ENCODE data around the gene GJB4.

DNA sequence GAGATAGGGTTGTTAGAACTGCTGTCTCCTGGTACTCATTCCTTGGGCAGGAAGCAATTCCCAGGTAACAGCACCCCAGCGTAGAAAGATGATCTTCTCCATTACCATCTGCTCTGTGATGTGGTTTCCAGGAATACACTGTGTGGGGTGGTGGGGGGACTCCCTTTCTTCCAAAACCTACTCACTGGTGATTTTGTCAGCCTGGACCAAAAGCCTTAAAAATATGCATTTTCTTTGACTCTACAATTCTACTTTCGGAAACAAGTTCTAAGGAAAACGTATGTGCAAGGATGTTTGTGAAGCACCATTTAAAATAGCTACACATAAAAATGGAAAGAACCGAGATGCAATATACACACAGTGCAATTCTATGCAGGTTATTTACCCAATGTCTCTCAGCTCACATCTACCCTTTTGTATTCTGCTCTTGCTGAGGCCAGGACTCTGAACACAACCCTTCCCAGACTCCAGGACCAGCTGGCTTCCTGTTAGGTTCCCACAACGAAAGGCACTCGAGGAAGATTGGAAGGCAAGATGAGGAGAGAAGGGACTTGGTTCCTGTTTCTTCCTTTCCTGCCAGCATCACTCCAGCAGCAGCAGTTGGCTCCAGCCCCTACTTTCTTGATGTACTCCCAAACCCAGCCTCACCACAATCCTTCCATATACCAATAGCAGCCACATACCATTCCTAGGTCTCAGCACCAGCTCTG, 37.7 kb upstream of the GJB4 start:
- TF ChIP-seq JUND (IDR thresholded peaks at IDR 0.05) (no peak), RAD21 (IDR thresholded peaks at IDR 0.05) (no peak), RXRA (IDR thresholded peaks at IDR 0.05) (no peak), YY1 (IDR thresholded peaks at IDR 0.05) (no peak), SP1 (IDR thresholded peaks at IDR 0.05) (no peak), TAF1 (conservative IDR thresholded peaks at IDR 0.05) (no peak), HNF4A (conservative IDR thresholded peaks at IDR 0.05) (no peak), FOXA1 (IDR thresholded peaks at IDR 0.05) (no peak)
- TF ChIP-seq, protein P1, sequence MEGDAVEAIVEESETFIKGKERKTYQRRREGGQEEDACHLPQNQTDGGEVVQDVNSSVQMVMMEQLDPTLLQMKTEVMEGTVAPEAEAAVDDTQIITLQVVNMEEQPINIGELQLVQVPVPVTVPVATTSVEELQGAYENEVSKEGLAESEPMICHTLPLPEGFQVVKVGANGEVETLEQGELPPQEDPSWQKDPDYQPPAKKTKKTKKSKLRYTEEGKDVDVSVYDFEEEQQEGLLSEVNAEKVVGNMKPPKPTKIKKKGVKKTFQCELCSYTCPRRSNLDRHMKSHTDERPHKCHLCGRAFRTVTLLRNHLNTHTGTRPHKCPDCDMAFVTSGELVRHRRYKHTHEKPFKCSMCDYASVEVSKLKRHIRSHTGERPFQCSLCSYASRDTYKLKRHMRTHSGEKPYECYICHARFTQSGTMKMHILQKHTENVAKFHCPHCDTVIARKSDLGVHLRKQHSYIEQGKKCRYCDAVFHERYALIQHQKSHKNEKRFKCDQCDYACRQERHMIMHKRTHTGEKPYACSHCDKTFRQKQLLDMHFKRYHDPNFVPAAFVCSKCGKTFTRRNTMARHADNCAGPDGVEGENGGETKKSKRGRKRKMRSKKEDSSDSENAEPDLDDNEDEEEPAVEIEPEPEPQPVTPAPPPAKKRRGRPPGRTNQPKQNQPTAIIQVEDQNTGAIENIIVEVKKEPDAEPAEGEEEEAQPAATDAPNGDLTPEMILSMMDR (IDR thresholded peaks at IDR 0.05; ENCODE audit: low read depth, low read length, missing input control), result no peak
- TF ChIP-seq, protein P2, sequence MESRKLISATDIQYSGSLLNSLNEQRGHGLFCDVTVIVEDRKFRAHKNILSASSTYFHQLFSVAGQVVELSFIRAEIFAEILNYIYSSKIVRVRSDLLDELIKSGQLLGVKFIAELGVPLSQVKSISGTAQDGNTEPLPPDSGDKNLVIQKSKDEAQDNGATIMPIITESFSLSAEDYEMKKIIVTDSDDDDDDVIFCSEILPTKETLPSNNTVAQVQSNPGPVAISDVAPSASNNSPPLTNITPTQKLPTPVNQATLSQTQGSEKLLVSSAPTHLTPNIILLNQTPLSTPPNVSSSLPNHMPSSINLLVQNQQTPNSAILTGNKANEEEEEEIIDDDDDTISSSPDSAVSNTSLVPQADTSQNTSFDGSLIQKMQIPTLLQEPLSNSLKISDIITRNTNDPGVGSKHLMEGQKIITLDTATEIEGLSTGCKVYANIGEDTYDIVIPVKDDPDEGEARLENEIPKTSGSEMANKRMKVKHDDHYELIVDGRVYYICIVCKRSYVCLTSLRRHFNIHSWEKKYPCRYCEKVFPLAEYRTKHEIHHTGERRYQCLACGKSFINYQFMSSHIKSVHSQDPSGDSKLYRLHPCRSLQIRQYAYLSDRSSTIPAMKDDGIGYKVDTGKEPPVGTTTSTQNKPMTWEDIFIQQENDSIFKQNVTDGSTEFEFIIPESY (IDR thresholded peaks at IDR 0.05), result no peak
- TF ChIP-seq, protein P3, sequence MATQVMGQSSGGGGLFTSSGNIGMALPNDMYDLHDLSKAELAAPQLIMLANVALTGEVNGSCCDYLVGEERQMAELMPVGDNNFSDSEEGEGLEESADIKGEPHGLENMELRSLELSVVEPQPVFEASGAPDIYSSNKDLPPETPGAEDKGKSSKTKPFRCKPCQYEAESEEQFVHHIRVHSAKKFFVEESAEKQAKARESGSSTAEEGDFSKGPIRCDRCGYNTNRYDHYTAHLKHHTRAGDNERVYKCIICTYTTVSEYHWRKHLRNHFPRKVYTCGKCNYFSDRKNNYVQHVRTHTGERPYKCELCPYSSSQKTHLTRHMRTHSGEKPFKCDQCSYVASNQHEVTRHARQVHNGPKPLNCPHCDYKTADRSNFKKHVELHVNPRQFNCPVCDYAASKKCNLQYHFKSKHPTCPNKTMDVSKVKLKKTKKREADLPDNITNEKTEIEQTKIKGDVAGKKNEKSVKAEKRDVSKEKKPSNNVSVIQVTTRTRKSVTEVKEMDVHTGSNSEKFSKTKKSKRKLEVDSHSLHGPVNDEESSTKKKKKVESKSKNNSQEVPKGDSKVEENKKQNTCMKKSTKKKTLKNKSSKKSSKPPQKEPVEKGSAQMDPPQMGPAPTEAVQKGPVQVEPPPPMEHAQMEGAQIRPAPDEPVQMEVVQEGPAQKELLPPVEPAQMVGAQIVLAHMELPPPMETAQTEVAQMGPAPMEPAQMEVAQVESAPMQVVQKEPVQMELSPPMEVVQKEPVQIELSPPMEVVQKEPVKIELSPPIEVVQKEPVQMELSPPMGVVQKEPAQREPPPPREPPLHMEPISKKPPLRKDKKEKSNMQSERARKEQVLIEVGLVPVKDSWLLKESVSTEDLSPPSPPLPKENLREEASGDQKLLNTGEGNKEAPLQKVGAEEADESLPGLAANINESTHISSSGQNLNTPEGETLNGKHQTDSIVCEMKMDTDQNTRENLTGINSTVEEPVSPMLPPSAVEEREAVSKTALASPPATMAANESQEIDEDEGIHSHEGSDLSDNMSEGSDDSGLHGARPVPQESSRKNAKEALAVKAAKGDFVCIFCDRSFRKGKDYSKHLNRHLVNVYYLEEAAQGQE (IDR thresholded peaks at IDR 0.05), result no peak
- TF ChIP-seq, protein P4, sequence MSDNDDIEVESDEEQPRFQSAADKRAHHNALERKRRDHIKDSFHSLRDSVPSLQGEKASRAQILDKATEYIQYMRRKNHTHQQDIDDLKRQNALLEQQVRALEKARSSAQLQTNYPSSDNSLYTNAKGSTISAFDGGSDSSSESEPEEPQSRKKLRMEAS (IDR thresholded peaks at IDR 0.05), result no peak
- TF ChIP-seq, protein P5, sequence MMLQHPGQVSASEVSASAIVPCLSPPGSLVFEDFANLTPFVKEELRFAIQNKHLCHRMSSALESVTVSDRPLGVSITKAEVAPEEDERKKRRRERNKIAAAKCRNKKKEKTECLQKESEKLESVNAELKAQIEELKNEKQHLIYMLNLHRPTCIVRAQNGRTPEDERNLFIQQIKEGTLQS (IDR thresholded peaks at IDR 0.05), result no peak
